HUDEP-2 (cell line): ENCODE data around the gene KIF26B.

ENCODE experiments used
- DNase-seq, 76 experiments: peaks; one replicate each; lab custom pipeline; 2025; ENCODE audit not compliant: unreplicated experiment in 76 of 76; lab: John Stamatoyannopoulos, UW

Gene KIF26B

GRCh38 chr1:245448975-245449431 lies 294.2 kb downstream of the KIF26B start:
- no peak for DNase-seq

GRCh38 chr1:245453541-245453940 lies 298.8 kb downstream of the KIF26B start:
- DNase-seq, result no peak

- DNase-seq, result no peak
Measured at GRCh38 chr1:245454051-245454450, 299.3 kb downstream of the KIF26B start.

- no peak for DNase-seq
Measured at GRCh38 chr1:245457562-245457961, 302.8 kb downstream of the KIF26B start.

GRCh38 chr1:245458234-245458633 lies 303.4 kb downstream of the KIF26B start:
- DNase-seq, result no peak

- DNase-seq, result no peak
Measured at GRCh38 chr1:245458761-245459174, 304.0 kb downstream of the KIF26B start.

GRCh38 chr1:245459621-245460020 lies 304.8 kb downstream of the KIF26B start:
- no peak for DNase-seq

GRCh38 chr1:245461681-245462080 lies 306.9 kb downstream of the KIF26B start:
- DNase-seq, result no peak

GRCh38 chr1:245462161-245462560 lies 307.4 kb downstream of the KIF26B start:
- no peak for DNase-seq

GRCh38 chr1:245463392-245464165 lies 308.8 kb downstream of the KIF26B start:
- no peak for DNase-seq

- no peak for DNase-seq
Measured at GRCh38 chr1:245464290-245464689, 309.5 kb downstream of the KIF26B start.

GRCh38 chr1:245465666-245466065 lies 310.9 kb downstream of the KIF26B start:
- no peak for DNase-seq

GRCh38 chr1:245466261-245466660 lies 311.5 kb downstream of the KIF26B start:
- DNase-seq, result no peak

- DNase-seq, result no peak
Measured at GRCh38 chr1:245467804-245468203, 313.0 kb downstream of the KIF26B start.

GRCh38 chr1:245469006-245469405 lies 314.2 kb downstream of the KIF26B start:
- no peak for DNase-seq

GRCh38 chr1:245469734-245470133 lies 314.9 kb downstream of the KIF26B start:
- DNase-seq, result no peak

- no peak for DNase-seq
Measured at GRCh38 chr1:245475126-245475525, 320.3 kb downstream of the KIF26B start.

- no peak for DNase-seq
Measured at GRCh38 chr1:245475961-245476516, 321.3 kb downstream of the KIF26B start.

GRCh38 chr1:245477941-245478340 lies 323.2 kb downstream of the KIF26B start:
- no peak for DNase-seq

GRCh38 chr1:245480393-245481120 lies 325.8 kb downstream of the KIF26B start:
- DNase-seq, result no peak

- DNase-seq, result no peak
Measured at GRCh38 chr1:245481261-245481660, 326.5 kb downstream of the KIF26B start.

- no peak for DNase-seq
Measured at GRCh38 chr1:245483247-245483646, 328.5 kb downstream of the KIF26B start.
